WTC11 (cell line): ENCODE measurements around the gene SEPTIN10. TPM values are rescaled to one million over a fixed set of nuclear protein-coding genes. Genes with fewer than 3 reads are reported as not detected.

Experiments used
- AFF4 ChIP-seq: sonication (generic); formaldehyde crosslinking; IDR thresholded peaks from 2 replicates; pipeline ENCODE4 v1.8.1; 2023; ENCODE audit warnings: mild to moderate bottlenecking, missing genetic modification reagents, borderline replicate concordance
- CDX4 ChIP-seq: fragments of 250-450 bp; sonication (Bioruptor Pico); IDR thresholded peaks from 2 replicates; pipeline ENCODE4 v1.9.0; 2021; ENCODE audit warnings: moderate library complexity, mild to moderate bottlenecking, inconsistent platforms, borderline replicate concordance
- ELF4 ChIP-seq: sonication (generic); formaldehyde crosslinking; IDR thresholded peaks from 2 replicates; pipeline ENCODE4 v1.8.1; 2022; ENCODE audit warnings: low read depth, mild to moderate bottlenecking, moderate library complexity, missing genetic modification reagents
- EMX1 ChIP-seq: fragments of 250-450 bp; sonication (Bioruptor Pico); IDR thresholded peaks from 2 replicates; pipeline ENCODE4 v1.8.0; 2021; ENCODE audit warnings: mild to moderate bottlenecking
- FOXK1 ChIP-seq: sonication (generic); formaldehyde crosslinking; IDR thresholded peaks from 2 replicates; pipeline ENCODE4 v1.8.0; 2022; ENCODE audit warnings: mild to moderate bottlenecking, moderate library complexity, missing genetic modification reagents
- FOXP1 ChIP-seq: sonication (generic); formaldehyde crosslinking; IDR thresholded peaks from 2 replicates; pipeline ENCODE4 v1.8.0; 2022; ENCODE audit warnings: missing genetic modification reagents, mild to moderate bottlenecking, moderate library complexity, borderline replicate concordance
- GABPB1 ChIP-seq: sonication (generic); formaldehyde crosslinking; IDR thresholded peaks from 2 replicates; pipeline ENCODE4 v1.8.1; 2023; ENCODE audit warnings: mild to moderate bottlenecking, missing genetic modification reagents
- HMGA2 ChIP-seq: fragments of 250-450 bp; sonication (Bioruptor Pico); IDR thresholded peaks from 2 replicates; pipeline ENCODE4 v1.4.0; 2021; ENCODE audit warnings: mild to moderate bottlenecking, moderate library complexity
- SMAD3 ChIP-seq: sonication (generic); formaldehyde crosslinking; IDR thresholded peaks from 2 replicates; pipeline ENCODE4 v1.8.0; 2022; ENCODE audit warnings: missing genetic modification reagents, mild to moderate bottlenecking, borderline replicate concordance
- SMAD4 ChIP-seq: sonication (generic); formaldehyde crosslinking; IDR thresholded peaks from 2 replicates; pipeline ENCODE4 v1.8.0; 2022; ENCODE audit warnings: mild to moderate bottlenecking, missing genetic modification reagents
- STAT6 ChIP-seq: sonication (generic); formaldehyde crosslinking; conservative IDR thresholded peaks from 2 replicates; pipeline ENCODE4 v1.8.1; 2023; ENCODE audit warnings: mild to moderate bottlenecking, low read depth, missing genetic modification reagents, moderate library complexity
- ZNF121 ChIP-seq: sonication (generic); formaldehyde crosslinking; IDR thresholded peaks from 2 replicates; pipeline ENCODE4 v1.8.0; 2023; ENCODE audit warnings: missing genetic modification reagents
- ZNF138 ChIP-seq: sonication (generic); formaldehyde crosslinking; conservative IDR thresholded peaks from 2 replicates; pipeline ENCODE4 v1.8.1; 2022; ENCODE audit warnings: mild to moderate bottlenecking, moderate library complexity, missing genetic modification reagents
- ZNF423 ChIP-seq: fragments of 250-450 bp; sonication (Bioruptor Pico); IDR thresholded peaks from 2 replicates; pipeline ENCODE4 v2.1.2; 2022; ENCODE audit warnings: mild to moderate bottlenecking, moderate library complexity
- ZNF671 ChIP-seq: fragments of 250-450 bp; sonication (Bioruptor Pico); IDR thresholded peaks from 2 replicates; pipeline ENCODE4 v1.8.0; 2021; ENCODE audit warnings: mild to moderate bottlenecking
- ZSCAN18 ChIP-seq: fragments of 250-450 bp; sonication (Bioruptor Pico); IDR thresholded peaks from 2 replicates; pipeline ENCODE4 v2.1.2; 2022; ENCODE audit warnings: mild to moderate bottlenecking, moderate library complexity
- total RNA-seq: library from RNA; stranded (reverse); gene quantifications from 3 replicates; pipeline ENCODE4 v1.2.3, GENCODE V29; 2021
- TF ChIP-seq, protein P1 (sequence below): fragments of 250-450 bp; sonication (Bioruptor Pico); conservative IDR thresholded peaks from 2 replicates; pipeline ENCODE4 v1.9.0; 2021; ENCODE audit warnings: mild to moderate bottlenecking
- TF ChIP-seq, protein P2 (sequence below): sonication (generic); formaldehyde crosslinking; IDR thresholded peaks from 2 replicates; pipeline ENCODE4 v1.8.1; 2023; ENCODE audit warnings: mild to moderate bottlenecking, missing genetic modification reagents
- TF ChIP-seq, protein P3 (sequence below): sonication (generic); formaldehyde crosslinking; IDR thresholded peaks from 2 replicates; pipeline ENCODE4 v1.8.0; 2022; ENCODE audit warnings: missing genetic modification reagents

The SEPTIN10 gene
- total RNA-seq, 1 experiment from 2014 or later, result 86.8 TPM

GRCh38 chr2:109614715-109615636 lies 1.2 kb upstream of the SEPTIN10 start (continued):
- TF ChIP-seq FOXK1 (CRISPR knock-in tag), result peak; percentile 69
- TF ChIP-seq ZNF121, result peak; percentile 47; the same call in 1 of the 2 replicates
- no peak for TF ChIP-seq ZSCAN18 (CRISPR knock-in tag)
- no peak for TF ChIP-seq STAT6 (CRISPR knock-in tag)
- TF ChIP-seq, protein P1, sequence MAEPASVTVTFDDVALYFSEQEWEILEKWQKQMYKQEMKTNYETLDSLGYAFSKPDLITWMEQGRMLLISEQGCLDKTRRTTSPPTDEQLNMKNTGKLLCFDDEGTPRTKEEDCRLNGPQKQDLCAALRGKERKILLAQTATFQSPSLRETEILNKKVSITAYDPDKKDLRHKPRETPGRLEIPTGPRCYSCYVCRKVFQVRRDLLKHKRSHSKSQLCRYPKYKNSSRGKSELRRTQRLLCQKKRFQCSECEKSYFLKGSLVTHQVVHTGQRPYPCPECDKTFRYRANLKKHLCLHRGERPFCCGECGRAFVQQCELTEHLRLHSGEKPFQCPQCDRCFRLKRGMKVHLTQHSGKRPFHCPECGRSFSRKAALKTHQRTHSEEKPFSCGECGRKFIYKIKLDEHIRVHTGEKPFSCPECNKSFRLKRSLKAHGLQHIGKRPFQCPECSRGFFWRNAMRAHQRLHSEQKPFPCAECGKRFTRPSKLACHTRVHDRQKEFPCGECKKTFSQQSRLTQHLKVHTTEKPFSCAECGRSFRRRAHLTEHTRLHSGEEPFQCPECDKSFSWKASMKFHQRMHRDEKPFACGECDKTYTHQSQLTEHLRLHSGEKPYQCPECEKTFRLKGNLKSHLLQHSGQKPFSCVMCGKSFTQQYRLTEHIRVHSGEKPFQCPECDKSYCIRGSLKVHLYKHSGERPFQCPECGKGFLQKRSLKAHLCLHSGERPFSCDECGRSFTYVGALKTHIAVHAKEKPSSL (CRISPR knock-in tag), result no peak
- no peak for TF ChIP-seq AFF4 (CRISPR knock-in tag)
- no peak for TF ChIP-seq ELF4 (CRISPR knock-in tag)
- TF ChIP-seq, protein P2, sequence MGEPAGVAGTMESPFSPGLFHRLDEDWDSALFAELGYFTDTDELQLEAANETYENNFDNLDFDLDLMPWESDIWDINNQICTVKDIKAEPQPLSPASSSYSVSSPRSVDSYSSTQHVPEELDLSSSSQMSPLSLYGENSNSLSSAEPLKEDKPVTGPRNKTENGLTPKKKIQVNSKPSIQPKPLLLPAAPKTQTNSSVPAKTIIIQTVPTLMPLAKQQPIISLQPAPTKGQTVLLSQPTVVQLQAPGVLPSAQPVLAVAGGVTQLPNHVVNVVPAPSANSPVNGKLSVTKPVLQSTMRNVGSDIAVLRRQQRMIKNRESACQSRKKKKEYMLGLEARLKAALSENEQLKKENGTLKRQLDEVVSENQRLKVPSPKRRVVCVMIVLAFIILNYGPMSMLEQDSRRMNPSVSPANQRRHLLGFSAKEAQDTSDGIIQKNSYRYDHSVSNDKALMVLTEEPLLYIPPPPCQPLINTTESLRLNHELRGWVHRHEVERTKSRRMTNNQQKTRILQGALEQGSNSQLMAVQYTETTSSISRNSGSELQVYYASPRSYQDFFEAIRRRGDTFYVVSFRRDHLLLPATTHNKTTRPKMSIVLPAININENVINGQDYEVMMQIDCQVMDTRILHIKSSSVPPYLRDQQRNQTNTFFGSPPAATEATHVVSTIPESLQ (CRISPR knock-in tag), result no peak
- TF ChIP-seq, protein P3, sequence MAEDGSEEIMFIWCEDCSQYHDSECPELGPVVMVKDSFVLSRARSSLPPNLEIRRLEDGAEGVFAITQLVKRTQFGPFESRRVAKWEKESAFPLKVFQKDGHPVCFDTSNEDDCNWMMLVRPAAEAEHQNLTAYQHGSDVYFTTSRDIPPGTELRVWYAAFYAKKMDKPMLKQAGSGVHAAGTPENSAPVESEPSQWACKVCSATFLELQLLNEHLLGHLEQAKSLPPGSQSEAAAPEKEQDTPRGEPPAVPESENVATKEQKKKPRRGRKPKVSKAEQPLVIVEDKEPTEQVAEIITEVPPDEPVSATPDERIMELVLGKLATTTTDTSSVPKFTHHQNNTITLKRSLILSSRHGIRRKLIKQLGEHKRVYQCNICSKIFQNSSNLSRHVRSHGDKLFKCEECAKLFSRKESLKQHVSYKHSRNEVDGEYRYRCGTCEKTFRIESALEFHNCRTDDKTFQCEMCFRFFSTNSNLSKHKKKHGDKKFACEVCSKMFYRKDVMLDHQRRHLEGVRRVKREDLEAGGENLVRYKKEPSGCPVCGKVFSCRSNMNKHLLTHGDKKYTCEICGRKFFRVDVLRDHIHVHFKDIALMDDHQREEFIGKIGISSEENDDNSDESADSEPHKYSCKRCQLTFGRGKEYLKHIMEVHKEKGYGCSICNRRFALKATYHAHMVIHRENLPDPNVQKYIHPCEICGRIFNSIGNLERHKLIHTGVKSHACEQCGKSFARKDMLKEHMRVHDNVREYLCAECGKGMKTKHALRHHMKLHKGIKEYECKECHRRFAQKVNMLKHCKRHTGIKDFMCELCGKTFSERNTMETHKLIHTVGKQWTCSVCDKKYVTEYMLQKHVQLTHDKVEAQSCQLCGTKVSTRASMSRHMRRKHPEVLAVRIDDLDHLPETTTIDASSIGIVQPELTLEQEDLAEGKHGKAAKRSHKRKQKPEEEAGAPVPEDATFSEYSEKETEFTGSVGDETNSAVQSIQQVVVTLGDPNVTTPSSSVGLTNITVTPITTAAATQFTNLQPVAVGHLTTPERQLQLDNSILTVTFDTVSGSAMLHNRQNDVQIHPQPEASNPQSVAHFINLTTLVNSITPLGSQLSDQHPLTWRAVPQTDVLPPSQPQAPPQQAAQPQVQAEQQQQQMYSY (CRISPR knock-in tag), result peak; percentile 31; the same call in 1 of the 2 replicates
- TF ChIP-seq GABPB1 (CRISPR knock-in tag), result no peak; the same call in none of the 2 replicates
- TF ChIP-seq ZNF671 (CRISPR knock-in tag), result no peak
- TF ChIP-seq CDX4 (CRISPR knock-in tag), result no peak
- peak; percentile 81; the same call in 1 of the 2 replicates for TF ChIP-seq ZNF138
- TF ChIP-seq SMAD4 (CRISPR knock-in tag), result no peak
- no peak for TF ChIP-seq EMX1 (CRISPR knock-in tag)
- no peak for TF ChIP-seq HMGA2
- TF ChIP-seq ZNF423 (CRISPR knock-in tag), result no peak
- TF ChIP-seq FOXP1, result peak; percentile 90
- peak; percentile 81; the same call in 1 of the 2 replicates for TF ChIP-seq SMAD3 (CRISPR knock-in tag)
